GM19455 (cell line): ENCODE data around the gene DAP.
"Not testable (repeated sequence)": the region's sequence is repeated elsewhere in the genome, so short reads cannot be mapped to it uniquely, and the experiment has no call there.

Source experiments
- ATAC-seq: cut with Tn5 transposase; IDR thresholded peaks from one replicate; pipeline ENCODE4 v1.9.1; 2021; ENCODE audit not compliant: unreplicated experiment

Gene DAP

GRCh38 chr5:10635867-10636350 lies 125.1 kb downstream of the DAP start:
- no peak for ATAC-seq

- ATAC-seq: peak; percentile 70
Observed at GRCh38 chr5:10635257-10635866, 125.7 kb downstream of the DAP start.

- ATAC-seq: no peak
Observed at GRCh38 chr5:10634562-10634961, 126.5 kb downstream of the DAP start.

GRCh38 chr5:10634050-10634449 lies 127.0 kb downstream of the DAP start:
- ATAC-seq: no peak

GRCh38 chr5:10633271-10634049 lies 127.6 kb downstream of the DAP start:
- ATAC-seq: no peak

- peak; percentile 55 for ATAC-seq
Observed at GRCh38 chr5:10632110-10632761, 128.8 kb downstream of the DAP start.

GRCh38 chr5:10631316-10631996 lies 129.6 kb downstream of the DAP start:
- ATAC-seq: no peak

- not testable (repeated sequence) for ATAC-seq
Observed at GRCh38 chr5:10630744-10631143, 130.3 kb downstream of the DAP start.

GRCh38 chr5:10630126-10630525 lies 130.9 kb downstream of the DAP start:
- no peak for ATAC-seq

- no peak for ATAC-seq
Observed at GRCh38 chr5:10629682-10630081, 131.4 kb downstream of the DAP start.
